Inflammatory macrophage (primary cell): Measurements from ENCODE around the gene UGT8.
"Not testable (repeated sequence)": the region's sequence is repeated elsewhere in the genome, so short reads cannot be mapped to it uniquely, and the experiment has no call there.

Experiments used
- DNase-seq, 2 donors: peaks; one replicate each; pipeline ENCODE4 v3.0.0-alpha.2; 2020 to 2022

The UGT8 gene

GRCh38 chr4:114606245-114606644, 7.6 kb downstream of the UGT8 start:
- no peak for DNase-seq

GRCh38 chr4:114607056-114607455, 8.4 kb downstream of the UGT8 start:
- DNase-seq: no peak

- DNase-seq: no peak
Measured at GRCh38 chr4:114613560-114613959, 15.0 kb downstream of the UGT8 start.

- DNase-seq: no peak
Measured at GRCh38 chr4:114615435-114615834, 16.8 kb downstream of the UGT8 start.

- DNase-seq: not testable (repeated sequence)
Measured at GRCh38 chr4:114616036-114616435, 17.4 kb downstream of the UGT8 start.

GRCh38 chr4:114626196-114626595, 27.6 kb downstream of the UGT8 start:
- DNase-seq: no peak

GRCh38 chr4:114636192-114636935, 37.8 kb downstream of the UGT8 start:
- DNase-seq: no peak

- no peak for DNase-seq
Measured at GRCh38 chr4:114642173-114642780, 43.7 kb downstream of the UGT8 start.

- no peak for DNase-seq
Measured at GRCh38 chr4:114649908-114650307, 51.3 kb downstream of the UGT8 start.

- no peak for DNase-seq
Measured at GRCh38 chr4:114653675-114654074, 55.1 kb downstream of the UGT8 start.

- no peak for DNase-seq
Measured at GRCh38 chr4:114654592-114654991, 56.0 kb downstream of the UGT8 start.

- DNase-seq: no peak
Measured at GRCh38 chr4:114658179-114658578, 59.6 kb downstream of the UGT8 start.

GRCh38 chr4:114658776-114659175, 60.2 kb downstream of the UGT8 start:
- DNase-seq: no peak

- DNase-seq: peak in 1 of 2 donors; percentile 37
Measured at GRCh38 chr4:114659386-114660008, 60.9 kb downstream of the UGT8 start.

GRCh38 chr4:114663083-114663482, 64.5 kb downstream of the UGT8 start:
- no peak for DNase-seq

- no peak for DNase-seq
Measured at GRCh38 chr4:114668577-114668976, 70.0 kb downstream of the UGT8 start.

GRCh38 chr4:114670733-114671132, 72.1 kb downstream of the UGT8 start:
- not testable (repeated sequence) for DNase-seq

GRCh38 chr4:114673306-114673705, 74.7 kb downstream of the UGT8 start:
- DNase-seq: no peak

GRCh38 chr4:114674080-114674479, 75.5 kb downstream of the UGT8 start:
- no peak for DNase-seq

- DNase-seq: no peak
Measured at GRCh38 chr4:114677346-114677979, 78.9 kb downstream of the UGT8 start.

- no peak for DNase-seq
Measured at GRCh38 chr4:114684462-114684861, 85.9 kb downstream of the UGT8 start.

GRCh38 chr4:114688059-114688458, 89.5 kb downstream of the UGT8 start:
- DNase-seq: no peak

- no peak for DNase-seq
Measured at GRCh38 chr4:114690571-114690970, 92.0 kb downstream of the UGT8 start.

GRCh38 chr4:114691865-114692264, 93.3 kb downstream of the UGT8 start:
- DNase-seq: no peak
